Measurements from ENCODE around the gene PCED1A.
A peak's percentile ranks its signal among the peaks of the same experiment; 100 is the strongest.
"Not testable (repeated sequence)": the region's sequence is repeated elsewhere in the genome, so short reads cannot be mapped to it uniquely, and the experiment has no call there.

The PCED1A gene

DNA sequence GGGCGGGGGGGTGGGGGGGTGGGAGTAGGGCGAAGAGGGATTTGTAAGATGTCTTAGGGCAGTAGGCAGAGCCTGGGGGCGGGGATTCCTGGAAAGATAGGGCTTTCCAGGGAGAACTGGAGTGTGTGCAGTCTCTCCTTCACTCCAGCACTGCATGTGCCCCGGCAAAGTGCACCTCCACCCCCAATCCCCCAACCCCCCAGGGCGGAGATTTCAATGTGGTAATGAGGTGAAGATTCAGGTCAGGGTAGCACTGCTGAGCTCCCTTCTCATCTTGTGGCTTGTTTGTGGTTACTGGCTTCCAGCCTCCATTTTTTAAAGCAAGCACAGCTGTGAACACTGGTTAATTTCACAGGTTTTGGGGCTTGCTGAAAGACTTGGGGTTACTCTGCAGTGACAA lies 18.4 kb downstream of the PCED1A start:
- DNase-seq: no peak

DNA sequence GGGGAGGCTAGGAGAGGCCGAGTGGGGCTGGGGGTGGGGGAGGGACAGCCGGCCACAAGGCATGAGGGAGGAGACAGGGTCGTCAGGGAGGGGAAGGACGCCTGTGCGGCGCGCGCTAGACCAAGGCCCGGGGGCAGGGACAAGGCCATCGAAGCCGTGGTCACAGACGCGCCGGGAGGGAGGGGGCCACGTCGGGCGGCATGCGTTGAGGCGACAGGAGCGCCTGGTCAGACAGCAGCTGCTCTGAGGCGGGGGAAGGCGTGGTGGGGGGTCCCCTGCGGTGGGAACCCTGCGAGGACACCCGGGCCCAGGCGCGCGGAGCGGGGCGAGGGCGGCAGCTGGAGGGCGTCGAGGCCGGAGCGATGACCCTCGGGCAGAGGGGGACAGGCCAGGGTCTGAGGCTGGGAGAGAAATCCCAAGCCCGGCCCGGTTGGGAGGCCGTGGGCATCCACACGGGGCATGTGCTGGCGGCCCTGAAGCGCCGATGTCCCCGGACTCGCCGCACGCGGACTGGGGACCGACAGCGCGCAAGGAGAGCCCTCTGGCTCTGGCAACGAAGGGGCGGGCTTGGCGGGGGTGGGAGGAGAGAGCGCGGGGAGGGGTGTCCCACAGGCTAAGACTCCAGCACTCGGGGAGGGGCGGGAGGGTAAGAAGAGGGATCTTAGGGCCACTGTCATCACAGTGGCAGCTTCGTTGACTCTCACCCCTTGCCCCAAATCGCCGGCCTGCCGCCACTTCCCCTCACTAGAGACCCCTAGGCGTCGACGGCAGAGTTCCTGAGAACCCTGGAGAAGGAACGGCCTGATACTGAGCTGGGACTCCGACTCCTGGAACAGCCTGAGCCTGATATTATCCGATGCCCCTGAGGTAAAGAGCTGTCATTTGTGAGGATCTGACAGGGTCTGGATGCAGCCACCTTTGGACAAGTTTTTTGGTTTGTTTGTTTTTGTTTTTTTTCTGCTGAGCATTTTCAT lies 19.3 kb downstream of the PCED1A start:
- no peak for DNase-seq

- no peak for DNase-seq
Measured at GRCh38 chr20:2820084-2820895, 20.2 kb downstream of the PCED1A start.

DNA sequence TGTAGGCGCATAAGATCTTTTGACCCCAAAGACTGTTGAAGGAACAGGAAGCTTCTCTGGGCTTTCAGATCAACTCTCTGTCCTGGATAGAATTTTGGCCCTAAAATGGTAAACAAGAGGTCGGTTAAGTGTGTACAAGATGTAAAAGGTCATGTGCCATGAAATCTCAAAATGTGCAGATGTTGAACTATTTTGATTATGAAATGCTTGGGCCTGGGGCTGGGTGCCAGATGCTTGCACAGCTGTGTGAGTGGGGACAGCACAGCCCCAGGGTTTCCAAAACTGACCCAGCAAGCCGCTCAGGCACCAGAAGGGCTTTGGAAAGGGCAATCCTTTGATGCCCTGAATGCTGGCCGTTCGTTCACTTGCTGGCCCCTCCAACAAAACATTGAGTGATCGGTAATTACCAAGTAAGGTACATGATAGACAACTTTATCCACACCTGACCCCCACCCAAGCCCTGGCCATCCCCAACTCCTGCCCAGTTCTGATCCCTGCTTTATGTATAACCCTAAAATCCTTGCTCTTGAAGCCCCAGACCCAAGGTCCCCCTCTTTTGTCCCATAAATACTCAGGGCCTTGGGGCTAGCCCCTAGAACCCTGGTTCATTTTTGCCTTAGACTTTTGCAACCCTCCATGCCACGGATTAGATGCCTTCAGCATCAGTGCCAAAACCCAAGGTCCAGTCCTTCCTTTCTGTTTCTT lies 22.4 kb downstream of the PCED1A start:
- DNase-seq: no peak

DNA sequence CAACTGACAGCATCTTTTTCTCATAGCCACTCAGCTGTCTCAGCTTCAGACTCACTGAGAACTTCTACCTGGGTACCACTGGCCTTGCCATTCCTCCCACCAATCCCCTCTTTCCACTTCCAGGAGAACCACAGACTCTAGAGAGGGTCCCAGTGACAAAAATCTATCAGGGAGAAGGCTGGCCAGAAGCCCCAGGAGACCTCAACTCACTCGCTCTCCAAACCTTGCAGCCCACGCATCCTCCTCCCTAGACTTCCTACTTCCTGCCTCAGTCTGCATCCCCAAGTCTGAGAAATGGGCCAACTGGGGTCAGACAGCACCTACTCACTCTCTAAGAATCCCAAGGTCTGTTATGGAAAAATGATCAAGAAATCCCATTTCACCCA lies 23.1 kb downstream of the PCED1A start:
- DNase-seq: no peak

- DNase-seq: no peak
Measured at GRCh38 chr20:2816583-2817340, 23.7 kb downstream of the PCED1A start.

- DNase-seq: no peak
Measured at GRCh38 chr20:2816030-2816582, 24.3 kb downstream of the PCED1A start, which contains the start of gene TMEM239. TSS of gene TMEM239 (plus strand) at chr20:2816364. CDS start at chr20:2816555, 191 bp downstream.

- DNase-seq: no peak
Measured at GRCh38 chr20:2815242-2815900, 25.1 kb downstream of the PCED1A start.

DNA sequence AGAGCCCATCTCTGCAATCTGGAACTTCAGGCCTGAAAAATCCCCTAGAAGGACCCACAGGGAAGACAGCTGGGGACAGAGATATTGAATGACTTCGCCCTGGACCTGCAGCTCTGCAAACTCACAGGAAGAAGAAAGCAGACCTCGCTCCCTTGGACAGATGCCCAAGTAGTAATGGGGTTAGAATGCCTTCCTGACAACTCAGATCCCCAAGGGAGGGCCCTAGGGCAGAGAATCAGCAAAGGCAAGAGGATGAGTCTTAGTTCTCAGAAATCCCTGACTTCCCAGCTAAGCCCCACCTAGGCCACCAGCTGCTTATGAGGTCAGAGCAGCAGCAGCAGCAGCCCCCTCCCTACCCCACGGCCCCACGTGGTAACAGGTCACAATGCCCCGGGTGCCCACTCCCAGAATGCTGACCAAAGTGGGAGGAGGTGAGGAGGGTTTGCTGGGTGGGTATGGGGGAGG lies 25.8 kb downstream of the PCED1A start, which contains the start of gene C20orf141:
TSS of gene C20orf141 (plus strand) at position 401 of the 465 bp plus-strand sequence. CDS start 198 bp downstream, outside the sequence.
- DNase-seq: peak; percentile 96

- no peak for DNase-seq
Measured at GRCh38 chr20:2814076-2814475, 26.4 kb downstream of the PCED1A start.

GRCh38 chr20:2812189-2812588 lies 28.3 kb downstream of the PCED1A start:
- no peak for DNase-seq

DNA sequence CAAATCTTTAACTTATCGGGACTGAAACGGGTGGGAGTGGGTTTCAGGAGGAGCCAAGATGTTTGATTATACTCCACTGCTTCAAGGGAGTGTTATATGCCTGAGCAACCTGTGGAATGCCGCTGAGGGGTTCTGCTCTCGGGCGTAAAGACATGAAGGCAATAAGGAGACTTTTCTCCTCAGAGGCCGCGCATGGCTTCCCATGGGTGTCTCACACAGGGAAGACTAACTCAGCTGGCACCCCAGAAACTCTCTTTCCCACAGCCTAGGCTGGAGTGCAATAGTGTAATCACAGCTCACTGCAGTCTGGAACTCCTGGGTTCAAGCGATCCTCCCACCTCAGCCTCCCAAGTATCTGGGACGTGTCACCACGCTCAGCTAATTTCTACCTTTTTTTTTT lies 30.8 kb downstream of the PCED1A start:
- no peak for DNase-seq

DNA sequence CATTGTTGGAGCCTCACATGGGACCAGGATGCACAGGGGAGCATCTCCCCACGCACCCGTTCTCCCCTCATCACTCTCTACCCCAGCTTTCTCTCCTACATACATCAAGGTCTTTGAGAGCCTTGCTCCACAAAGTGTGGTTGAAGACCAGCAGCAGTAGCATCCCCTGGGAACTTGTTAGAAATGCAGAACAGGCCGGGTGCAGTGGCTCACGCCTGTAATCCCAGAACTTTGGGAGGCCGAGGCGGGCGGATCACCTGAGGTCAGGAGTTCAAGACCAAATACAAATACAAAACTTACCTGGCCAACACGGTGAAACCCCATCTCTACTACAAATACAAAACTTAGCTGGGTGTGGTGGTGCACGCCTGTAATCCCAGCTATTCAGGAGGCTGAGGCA lies 32.5 kb downstream of the PCED1A start:
- not testable (repeated sequence) for DNase-seq

- no peak for DNase-seq
Measured at GRCh38 chr20:2807019-2807418, 33.4 kb downstream of the PCED1A start.

- no peak for DNase-seq
Measured at GRCh38 chr20:2806351-2806701, 34.1 kb downstream of the PCED1A start.

- no peak for DNase-seq
Measured at GRCh38 chr20:2805689-2806350, 34.6 kb downstream of the PCED1A start.

DNA sequence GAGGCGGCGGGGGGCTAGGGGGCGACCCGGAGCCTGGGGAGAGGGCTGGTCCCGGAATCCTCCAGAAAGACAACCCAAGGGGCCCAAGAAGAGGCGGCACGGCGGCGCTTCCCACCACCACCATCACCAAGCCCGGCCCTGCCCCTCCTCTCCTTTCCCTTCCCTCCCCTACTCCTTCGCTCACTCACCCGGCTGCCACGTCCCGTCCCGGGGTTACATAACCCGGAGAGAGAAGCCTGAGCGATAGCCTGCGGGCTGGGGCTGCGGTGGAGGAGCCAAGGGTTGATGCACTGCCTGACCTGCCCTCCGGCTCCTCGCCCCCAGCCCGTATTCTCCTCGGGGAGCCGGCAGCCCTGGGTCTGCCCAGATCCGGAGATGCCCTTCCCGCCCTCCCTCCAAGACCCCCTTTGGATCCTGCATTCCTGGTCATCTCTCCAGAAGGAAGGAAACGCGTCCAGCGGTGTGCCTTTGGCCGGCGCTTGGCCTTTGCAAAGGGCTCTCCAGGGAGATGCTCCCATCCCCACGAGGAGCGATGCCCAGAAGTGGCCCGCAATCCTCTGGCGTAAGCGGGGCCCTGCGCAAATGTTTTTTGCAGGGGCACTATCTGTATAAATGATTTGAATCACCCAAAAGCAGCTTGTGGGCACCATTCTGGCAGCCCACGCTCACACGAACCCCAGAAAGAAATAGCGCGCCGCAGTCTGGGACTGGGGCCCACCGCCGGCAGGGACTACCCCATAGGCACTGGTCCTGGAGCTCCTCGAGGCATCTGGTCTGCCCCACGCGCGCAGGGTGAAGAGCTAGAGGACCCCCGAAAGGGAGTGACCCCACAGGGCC lies 35.4 kb downstream of the PCED1A start:
- no peak for DNase-seq

DNA sequence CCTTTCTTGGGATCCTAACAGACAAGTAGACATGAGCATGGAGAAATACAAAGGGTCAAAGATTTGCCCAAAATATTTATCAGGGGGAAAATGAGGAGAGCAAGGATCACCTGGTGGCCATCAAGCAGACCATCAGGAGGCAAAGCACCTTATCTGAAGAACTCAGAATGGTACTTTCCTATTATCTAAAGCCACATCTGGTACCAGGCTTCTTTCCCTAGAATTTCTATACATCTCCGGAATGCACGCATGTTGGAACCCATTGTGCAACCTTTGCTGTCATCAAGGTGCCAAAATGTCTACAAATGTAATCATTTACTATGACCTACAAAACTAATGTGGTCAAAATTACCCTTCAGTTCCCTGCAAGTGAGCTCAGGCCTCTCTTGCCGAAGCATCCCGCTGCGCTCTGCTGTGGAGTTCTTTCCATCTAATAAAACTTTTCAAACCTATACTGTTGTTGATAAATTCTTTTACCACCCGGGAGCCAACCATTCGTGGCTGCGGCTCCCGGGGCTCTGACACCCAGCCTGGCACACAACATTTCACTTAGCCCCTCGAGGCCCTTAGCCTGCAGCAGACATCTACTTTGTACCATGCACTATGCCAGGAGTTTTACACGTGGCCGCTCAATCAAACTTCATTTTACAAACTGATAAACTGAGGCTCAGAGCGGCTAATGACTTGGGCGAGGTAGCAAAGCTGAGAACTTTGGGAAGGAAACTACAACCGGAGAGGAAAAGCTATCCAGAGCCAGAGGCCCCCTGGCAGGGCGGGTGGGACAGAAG lies 36.2 kb downstream of the PCED1A start:
- DNase-seq: no peak

- no peak for DNase-seq
Measured at GRCh38 chr20:2801286-2801728, 39.1 kb downstream of the PCED1A start.
